CD8-positive, alpha-beta memory T cell (primary cell): ENCODE measurements around the gene KATNB1. TPM values are rescaled to one million over a fixed set of nuclear protein-coding genes. Genes with fewer than 3 reads are reported as not detected.
"Not testable (repeated sequence)": the region's sequence is repeated elsewhere in the genome, so short reads cannot be mapped to it uniquely, and the experiment has no call there.

Experiments used
- CTCF ChIA-PET: fragments of 350-600 bp; sonication (Branson Sonifier 250); formaldehyde crosslinking; loops from one replicate; lab custom pipeline; 2021; ENCODE audit warnings: antibody characterized with exemption; lab: Charles Lee
- POLR2A ChIA-PET: fragments of 350-600 bp; sonication (Branson Sonifier 250); formaldehyde crosslinking; loops from one replicate; lab custom pipeline; 2021; ENCODE audit warnings: antibody characterized with exemption; lab: Charles Lee
- DNase-seq, 5 donors: peaks; one replicate each; pipeline versions ENCODE4 v3.0.0 to v3.0.0-alpha.2; 2020 to 2022; ENCODE audit warnings: mixed read lengths in 1 of 5
- H3K27ac ChIP-seq: one replicate; pipeline ENCODE4 v1.7.0; 2013; ENCODE audit warnings: low read depth, mild to moderate bottlenecking, low read length, moderate library complexity
- H3K27me3 ChIP-seq: 2 replicates; pipeline ENCODE4 v1.7.0; 2013; ENCODE audit warnings: low read length, mild to moderate bottlenecking; ENCODE audit not compliant: insufficient read depth, poor library complexity, severe bottlenecking
- H3K36me3 ChIP-seq: 2 replicates; pipeline ENCODE4 v1.7.0; 2013; ENCODE audit warnings: mild to moderate bottlenecking, low read length, moderate library complexity; ENCODE audit not compliant: insufficient read depth
- H3K4me1 ChIP-seq: 2 replicates; pipeline ENCODE4 v1.7.0; 2013; ENCODE audit warnings: mild to moderate bottlenecking, low read length, moderate library complexity; ENCODE audit not compliant: insufficient read depth
- H3K4me3 ChIP-seq: 2 replicates; pipeline ENCODE4 v1.7.0; 2013; ENCODE audit warnings: mild to moderate bottlenecking, low read length
- H3K9me3 ChIP-seq: 2 replicates; pipeline ENCODE4 v1.7.0; 2013; ENCODE audit warnings: mild to moderate bottlenecking, low read length
- H3K27ac Mint-ChIP-seq, 8 donors: one replicate each; pipeline ENCODE4 v1.8.0; 2020 to 2021; ENCODE audit warnings: mixed read lengths in 8 of 8, mild to moderate bottlenecking in 6 of 8, inconsistent platforms in 3 of 8, moderate library complexity in 3 of 8
- H3K27me3 Mint-ChIP-seq, 2 donors: one replicate each; pipeline ENCODE4 v1.8.0; 2020 to 2021; ENCODE audit warnings: mixed read lengths in 2 of 2, mild to moderate bottlenecking in 1 of 2, moderate library complexity in 1 of 2
- H3K36me3 Mint-ChIP-seq, 3 donors: one replicate each; pipeline ENCODE4 v1.8.0; 2020 to 2021; ENCODE audit warnings: mixed read lengths in 3 of 3, inconsistent platforms in 1 of 3, mild to moderate bottlenecking in 1 of 3
- H3K4me1 Mint-ChIP-seq, 3 donors: one replicate each; pipeline ENCODE4 v1.8.0; 2020 to 2021; ENCODE audit warnings: mixed read lengths in 3 of 3, inconsistent platforms in 1 of 3, mild to moderate bottlenecking in 1 of 3
- H3K4me3 Mint-ChIP-seq, 7 donors: one replicate each; pipeline ENCODE4 v1.8.0; 2020 to 2021; ENCODE audit warnings: mixed read lengths in 7 of 7, mild to moderate bottlenecking in 6 of 7, moderate library complexity in 4 of 7, inconsistent platforms in 2 of 7
- H3K9me3 Mint-ChIP-seq, 5 donors: one replicate each; pipeline ENCODE4 v1.8.0; 2020 to 2022; ENCODE audit warnings: mixed read lengths in 5 of 5, mild to moderate bottlenecking in 3 of 5, moderate library complexity in 2 of 5, inconsistent platforms in 1 of 5
- polyA plus RNA-seq: library from polyadenylated mRNA; unstranded; fragments of 300-500 nt; fragmentation: Illumina TruSeq; gene quantifications from one replicate; pipeline ENCODE4 v1.2.3, GENCODE V29; 2021
- total RNA-seq, 2 experiments: library from RNA; stranded (reverse); gene quantifications; one replicate each; pipeline ENCODE4 v1.2.3, GENCODE V29; 2021

KATNB1 gene
- total and polyA plus RNA-seq, 3 experiments from 2014 or later: 29.7 to 53.0 (median 50.2) TPM

DNA sequence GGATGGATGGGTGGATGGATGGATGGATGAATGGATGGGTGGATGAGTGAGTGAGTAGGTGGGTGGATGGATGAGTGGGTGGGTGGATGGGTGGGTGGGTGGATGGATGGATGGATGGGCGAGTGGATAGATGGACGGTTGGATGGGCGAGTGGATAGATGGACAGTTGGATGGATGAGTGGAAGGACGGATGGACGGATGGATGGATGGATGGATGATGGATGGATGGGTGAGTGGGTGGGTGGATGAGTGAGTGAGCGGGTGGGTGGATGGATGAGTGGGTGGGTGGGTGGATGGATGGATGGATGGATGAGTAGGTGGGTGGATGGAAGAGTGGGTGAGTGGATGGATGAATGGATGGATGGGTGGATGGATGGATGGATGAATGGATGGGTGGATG, 5.7 kb upstream of the KATNB1 start:
- H3K27ac ChIP-seq, DNase-seq, POLR2A ChIA-PET, H3K4me3 Mint-ChIP-seq, H3K36me3 ChIP-seq, H3K9me3 ChIP-seq, H3K36me3 Mint-ChIP-seq, CTCF ChIA-PET, H3K27me3 ChIP-seq, H3K9me3 Mint-ChIP-seq, H3K4me1 ChIP-seq, H3K4me3 ChIP-seq, H3K27ac Mint-ChIP-seq, H3K27me3 Mint-ChIP-seq: not testable (repeated sequence)
- H3K4me1 Mint-ChIP-seq: peaks cover 9 to 13% (median 13%) of the 10 kb centered on the region in 3 donors

DNA sequence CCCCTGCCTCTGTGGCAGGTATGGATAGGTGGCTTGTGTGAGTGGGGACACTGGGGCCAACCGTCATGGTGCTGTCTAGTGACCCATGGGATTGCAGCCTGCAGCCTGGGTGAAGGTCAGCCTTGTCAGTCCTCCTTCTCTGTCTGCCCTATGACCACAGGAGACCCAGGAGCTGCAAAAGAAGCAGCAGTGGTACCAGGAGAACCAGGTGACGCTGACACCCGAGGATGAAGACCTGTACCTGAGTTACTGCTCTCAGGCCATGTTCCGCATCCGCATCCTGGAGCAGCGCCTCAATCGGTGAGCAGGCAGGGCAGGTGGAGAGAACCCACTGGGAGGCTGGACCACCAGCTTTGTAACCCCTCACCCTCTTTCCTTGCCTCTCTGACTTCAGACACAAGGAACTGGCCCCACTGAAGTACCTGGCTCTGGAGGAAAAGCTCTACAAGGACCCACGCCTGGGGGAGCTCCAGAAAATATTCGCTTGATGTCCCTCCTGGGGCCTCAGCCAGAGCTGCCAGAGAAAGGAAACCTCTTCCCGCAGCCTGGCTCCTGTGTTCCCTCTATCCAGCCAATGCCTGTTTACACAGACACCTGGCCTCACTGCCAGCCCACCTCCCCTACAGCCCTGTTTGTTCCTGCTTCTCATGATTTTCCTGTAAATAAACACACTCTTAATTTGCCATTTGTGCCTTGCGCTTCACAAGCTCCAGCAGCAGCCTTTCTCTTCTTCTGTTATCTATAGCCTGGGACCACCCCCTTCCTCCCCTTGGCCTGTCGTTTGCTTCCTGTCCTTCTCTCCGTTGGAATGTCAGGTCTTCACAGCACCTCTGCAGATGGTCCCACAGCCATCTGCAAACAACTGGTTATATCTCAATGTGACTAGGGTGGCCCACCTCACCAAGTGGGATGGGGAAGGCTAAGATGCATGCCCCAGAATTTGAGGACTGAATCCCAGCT, 4.5 kb upstream of the KATNB1 start:
- Mint-ChIP-seq H3K9me3 (peaks cover 0 to 6% (median 0%) of the 10 kb centered on the region in 5 donors), H3K27me3 (peaks cover 0 to 5% of the 10 kb centered on the region in 2 donors), H3K36me3 (peaks cover 0 to 13% (median 4%) of the 10 kb centered on the region in 3 donors), H3K4me3 (no peak overlapping the region), H3K4me1 (peaks cover 17 to 24% (median 19%) of the 10 kb centered on the region in 3 donors), H3K27ac (peak overlapping the region in 1 of 8 donors; percentile 38)
- H3K4me1 ChIP-seq: peaks cover 8% of the 10 kb centered on the region
- ChIA-PET POLR2A (no interaction called here), CTCF (no interaction called here)
- no peaks in the 10 kb centered on the region for H3K9me3 ChIP-seq
- H3K36me3 ChIP-seq: no peaks in the 10 kb centered on the region
- no peak overlapping the region for H3K4me3 ChIP-seq
- DNase-seq: no peak
- H3K27me3 ChIP-seq: no peaks in the 10 kb centered on the region
- no peak overlapping the region for H3K27ac ChIP-seq

DNA sequence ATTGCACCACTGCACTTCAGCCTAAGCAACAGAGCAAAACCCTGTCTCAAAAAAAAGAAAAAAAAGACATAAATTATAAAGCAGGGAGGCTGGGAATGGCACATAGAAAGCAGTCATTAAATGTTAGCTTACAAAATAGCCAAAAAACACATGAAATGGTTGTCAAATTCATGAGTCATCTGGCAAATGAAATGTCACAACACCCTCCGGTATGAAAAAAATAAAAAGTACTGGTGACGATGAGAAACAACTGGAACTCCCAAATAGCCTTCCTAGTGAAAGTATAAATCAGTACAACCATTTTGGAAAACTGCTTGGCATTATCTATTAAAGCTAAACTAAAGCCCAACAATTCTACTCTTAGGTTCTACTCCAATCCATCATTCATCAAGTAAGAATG, 3.5 kb upstream of the KATNB1 start:
- Mint-ChIP-seq H3K27ac (no peak overlapping the region), H3K27me3 (peaks cover 0 to 5% of the 10 kb centered on the region in 2 donors), H3K36me3 (peaks cover 0 to 15% (median 4%) of the 10 kb centered on the region in 3 donors), H3K4me3 (peak overlapping the region in 1 of 7 donors; percentile 80), H3K9me3 (peaks cover 0 to 6% (median 0%) of the 10 kb centered on the region in 5 donors), H3K4me1 (peaks cover 27 to 34% (median 29%) of the 10 kb centered on the region in 3 donors)
- no peaks in the 10 kb centered on the region for H3K36me3 ChIP-seq
- ChIA-PET POLR2A (no interaction called here), CTCF (no interaction called here)
- H3K27ac ChIP-seq: no peak overlapping the region
- H3K4me3 ChIP-seq: no peak overlapping the region
- H3K27me3 ChIP-seq: no peaks in the 10 kb centered on the region
- DNase-seq: no peak
- H3K9me3 ChIP-seq: no peaks in the 10 kb centered on the region
- peaks cover 17% of the 10 kb centered on the region for H3K4me1 ChIP-seq

DNA sequence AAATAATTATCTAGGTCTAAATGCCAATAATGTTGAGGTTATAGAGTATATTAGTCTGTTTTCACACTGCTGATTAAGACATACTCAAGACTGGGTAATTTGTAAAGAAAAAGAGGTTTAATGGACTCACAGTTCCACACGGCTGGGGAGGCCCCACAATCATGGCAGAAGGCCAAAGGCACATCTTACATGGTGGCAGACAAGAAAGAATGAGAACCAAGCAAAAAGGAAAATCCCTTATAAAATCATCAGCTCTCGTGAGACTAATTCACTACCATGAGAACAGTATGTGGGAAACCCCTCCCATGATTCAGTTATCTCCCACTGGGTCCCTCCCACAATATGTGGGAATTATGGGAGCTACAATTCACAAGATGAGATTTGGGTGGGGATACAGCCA, 2.9 kb upstream of the KATNB1 start:
- H3K36me3 ChIP-seq: no peaks in the 10 kb centered on the region
- DNase-seq: no peak
- peaks cover 24% of the 10 kb centered on the region for H3K4me1 ChIP-seq
- POLR2A ChIA-PET: no interaction called here
- Mint-ChIP-seq H3K36me3 (peaks cover 0 to 17% (median 4%) of the 10 kb centered on the region in 3 donors), H3K27ac (peak overlapping the region in 1 of 8 donors; percentile 72), H3K9me3 (peaks cover 0 to 6% (median 0%) of the 10 kb centered on the region in 5 donors), H3K27me3 (peaks cover 0 to 5% of the 10 kb centered on the region in 2 donors), H3K4me3 (peak overlapping the region in 5 of 7 donors; percentile 28 to 80 (median 41)), H3K4me1 (peaks cover 29 to 41% (median 36%) of the 10 kb centered on the region in 3 donors)
- H3K27me3 ChIP-seq: no peaks in the 10 kb centered on the region
- H3K4me3 ChIP-seq: no peak overlapping the region
- H3K9me3 ChIP-seq: no peaks in the 10 kb centered on the region
- CTCF ChIA-PET: no interaction called here
- no peak overlapping the region for H3K27ac ChIP-seq

DNA sequence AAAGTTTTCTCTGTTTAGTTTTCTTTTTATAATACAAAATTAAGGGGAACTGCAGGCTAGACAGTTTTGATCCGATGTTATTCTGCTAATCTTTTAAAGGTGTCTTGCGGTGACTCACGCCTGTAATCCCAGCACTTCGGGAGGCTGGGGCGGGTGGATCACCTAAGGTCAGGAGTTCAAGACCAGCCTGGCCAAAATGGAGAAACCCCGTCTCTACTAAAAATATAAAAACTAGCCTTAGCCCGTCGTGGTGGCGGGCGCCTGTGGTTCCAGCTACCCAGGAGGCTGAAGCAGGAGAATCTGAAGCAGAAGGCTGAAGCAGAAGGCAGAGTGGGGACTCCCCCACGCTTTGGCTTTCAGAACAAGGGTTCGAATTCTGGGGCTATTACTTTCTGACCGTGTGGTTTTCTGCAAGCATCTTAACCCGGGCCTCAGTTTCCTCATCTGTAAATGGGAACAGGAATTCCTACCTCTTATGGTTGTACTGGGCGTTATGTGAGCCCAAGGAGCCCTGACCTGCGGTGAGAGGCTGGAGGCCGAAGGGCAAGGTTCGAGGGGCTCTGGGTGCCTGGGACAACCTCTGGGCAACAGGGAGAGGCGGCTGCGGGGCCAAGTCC, 1.2 kb upstream of the KATNB1 start:
- Histone ChIP-seq H3K4me1 (peaks cover 25% of the 10 kb centered on the region), H3K36me3 (no peaks in the 10 kb centered on the region), H3K4me3 (peak overlapping the region; percentile 90), H3K27me3 (no peaks in the 10 kb centered on the region), H3K27ac (peak overlapping the region; percentile 87), H3K9me3 (no peaks in the 10 kb centered on the region)
- CTCF ChIA-PET: interaction anchor here (2.5 to 3.2 kb wide), 2 partner anchors 86 to 158 kb away, joined by 17 to 29 read pairs; no protein-coding TSS in a partner anchor
- H3K27me3 Mint-ChIP-seq: peaks cover 0 to 5% of the 10 kb centered on the region in 2 donors
- H3K36me3 Mint-ChIP-seq: peaks cover 0 to 17% (median 4%) of the 10 kb centered on the region in 3 donors
- POLR2A ChIA-PET: interaction anchor here (2.2 kb wide), 1 partner anchor 287 kb away, joined by 8 read pairs; the partner anchor contains the start of genes CIAPIN1 and COQ9
- H3K9me3 Mint-ChIP-seq: peaks cover 0 to 6% (median 0%) of the 10 kb centered on the region in 5 donors
- H3K4me3 Mint-ChIP-seq: peak overlapping the region; percentile 91 to 100 (median 96)
- peaks cover 30 to 44% (median 38%) of the 10 kb centered on the region in 3 donors for H3K4me1 Mint-ChIP-seq
- no peak for DNase-seq
- peak overlapping the region; percentile 79 to 98 (median 96) for H3K27ac Mint-ChIP-seq

DNA sequence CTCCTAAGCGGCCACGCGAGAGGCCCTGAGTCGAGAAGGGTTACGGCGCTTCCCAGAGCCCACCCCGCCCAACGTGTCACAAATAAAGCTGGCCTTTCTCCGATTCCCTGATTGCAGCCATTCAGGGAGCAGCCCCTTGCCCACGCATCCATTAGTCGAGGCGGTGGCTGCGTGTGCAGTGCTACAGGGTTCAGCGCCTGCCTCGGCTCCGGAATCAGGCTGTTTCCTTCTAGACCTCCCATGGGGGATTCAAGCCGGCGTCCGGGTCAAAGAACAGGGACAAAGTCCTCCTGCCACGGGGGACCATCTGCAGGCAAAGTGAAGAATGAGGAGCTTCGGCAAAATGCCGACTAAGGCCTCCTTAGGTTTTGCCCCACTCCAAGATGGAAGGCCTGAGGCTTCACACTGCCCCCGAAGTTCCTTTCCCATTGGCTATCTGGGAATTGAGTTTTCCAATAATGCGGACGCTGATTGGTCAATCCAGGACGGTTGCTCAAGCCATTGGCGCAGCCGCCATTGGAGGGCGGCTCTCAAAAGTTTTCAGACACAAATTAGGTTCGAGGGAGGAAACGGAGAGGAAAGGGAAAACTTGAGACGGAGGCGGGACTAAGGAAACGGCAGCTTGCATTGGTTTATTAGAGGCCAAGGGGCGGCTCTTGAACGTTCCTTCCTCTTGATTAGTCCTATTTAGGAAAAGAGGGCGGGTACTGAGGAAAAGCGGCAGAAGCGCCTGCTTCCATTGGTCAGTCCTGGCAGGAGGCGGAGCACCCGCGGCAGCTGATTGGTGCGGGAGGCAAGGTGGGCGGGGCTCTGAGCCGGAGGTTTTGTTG, 430 bp upstream of the KATNB1 start:
- Mint-ChIP-seq H3K36me3 (peaks cover 0 to 17% (median 4%) of the 10 kb centered on the region in 3 donors), H3K27me3 (peaks cover 0 to 5% of the 10 kb centered on the region in 2 donors)

More for the DNA sequence above, 430 bp upstream of the KATNB1 start:
- Mint-ChIP-seq H3K4me1 (peaks cover 30 to 44% (median 38%) of the 10 kb centered on the region in 3 donors), H3K27ac (peak overlapping the region; percentile 79 to 100 (median 96)), H3K4me3 (peak overlapping the region; percentile 91 to 100 (median 96)), H3K9me3 (peaks cover 0 to 6% (median 0%) of the 10 kb centered on the region in 5 donors)
- peak overlapping the region; percentile 90 for H3K4me3 ChIP-seq
- ChIA-PET POLR2A (interaction anchor here (0.5 to 2.2 kb wide), 6 partner anchors 75 to 394 kb away, joined by 3 to 8 read pairs (median 4); partner anchors contain the start of genes CFAP20, CIAPIN1, COQ9 and POLR2C), CTCF (interaction anchor here (0.9 to 3.2 kb wide), 8 partner anchors 22 to 265 kb away, joined by 3 to 29 read pairs (median 4); partner anchors contain the start of genes ADGRG5 and ZNF319)
- DNase-seq: peak; percentile 96 to 99 (median 99)
- no peaks in the 10 kb centered on the region for H3K27me3 ChIP-seq
- no peaks in the 10 kb centered on the region for H3K36me3 ChIP-seq
- H3K4me1 ChIP-seq: peaks cover 25% of the 10 kb centered on the region
- H3K27ac ChIP-seq: peak overlapping the region; percentile 87
- H3K9me3 ChIP-seq: no peaks in the 10 kb centered on the region
